Hepatocyte (in vitro differentiated cells): Measurements from ENCODE around the gene HNMT. TPM values are rescaled to one million over a fixed set of nuclear protein-coding genes. Genes with fewer than 3 reads are reported as not detected.

ENCODE experiments used
- DNase-seq: peaks from one replicate; pipeline ENCODE4 v3.0.0-alpha.2; 2016; ENCODE audit warnings: low spot score
- H2AFZ ChIP-seq: fragments of 200-600 bp; sonication (generic); 2 replicates; pipeline ENCODE4 v1.6.0; 2016; ENCODE audit warnings: antibody characterized with exemption, mild to moderate bottlenecking
- H3K27ac ChIP-seq: fragments of 200-600 bp; sonication (generic); 2 replicates; pipeline ENCODE4 v1.5.1; 2016; ENCODE audit warnings: mild to moderate bottlenecking
- H3K27me3 ChIP-seq: fragments of 200-600 bp; sonication (generic); 2 replicates; pipeline ENCODE4 v1.6.1; 2016
- H3K36me3 ChIP-seq: fragments of 200-600 bp; sonication (generic); replicated peaks from 2 replicates; pipeline ENCODE4 v1.5.1; 2016; ENCODE audit warnings: low read depth; ENCODE audit not compliant: insufficient read depth
- H3K4me1 ChIP-seq: fragments of 200-600 bp; sonication (generic); 2 replicates; pipeline ENCODE4 v1.5.1; 2016; ENCODE audit warnings: mild to moderate bottlenecking, moderate library complexity; ENCODE audit not compliant: insufficient read depth
- H3K4me2 ChIP-seq: fragments of 200-600 bp; sonication (generic); 2 replicates; pipeline ENCODE4 v1.6.0; 2016
- H3K4me3 ChIP-seq: fragments of 200-600 bp; sonication (generic); 2 replicates; pipeline ENCODE4 v1.5.1; 2016; ENCODE audit warnings: mild to moderate bottlenecking
- H3K79me2 ChIP-seq: fragments of 200-600 bp; sonication (generic); 2 replicates; pipeline ENCODE4 v1.6.0; 2017; ENCODE audit warnings: mild to moderate bottlenecking
- H3K9me2 ChIP-seq: fragments of 200-600 bp; sonication (generic); replicated peaks from 2 replicates; pipeline ENCODE4 v1.6.0; 2017; ENCODE audit warnings: mild to moderate bottlenecking; ENCODE audit not compliant: insufficient read depth
- H3K9me3 ChIP-seq: fragments of 200-600 bp; sonication (generic); 2 replicates; pipeline ENCODE4 v1.5.1; 2016; ENCODE audit warnings: low read depth, mild to moderate bottlenecking
- H4K20me1 ChIP-seq: fragments of 200-600 bp; sonication (generic); 2 replicates; pipeline ENCODE4 v1.6.0; 2016; ENCODE audit warnings: mild to moderate bottlenecking; ENCODE audit not compliant: insufficient read depth, poor library complexity, severe bottlenecking
- CTCF ChIP-seq: fragments of 200-600 bp; sonication (generic); IDR thresholded peaks from 2 replicates; pipeline ENCODE4 v1.5.1; 2016; ENCODE audit warnings: antibody characterized with exemption, mild to moderate bottlenecking; ENCODE audit not compliant: poor library complexity
- EZH2 ChIP-seq: fragments of 200-600 bp; sonication (generic); IDR thresholded peaks from 2 replicates; pipeline ENCODE4 v1.6.1; 2016; ENCODE audit warnings: antibody characterized with exemption, mild to moderate bottlenecking, borderline replicate concordance
- EZH2phosphoT487 ChIP-seq: fragments of 200-600 bp; sonication (generic); IDR thresholded peaks from one replicate; pipeline ENCODE4 v1.6.1; 2018; ENCODE audit warnings: antibody characterized with exemption, mild to moderate bottlenecking, low read depth, moderate library complexity; ENCODE audit not compliant: unreplicated experiment, severe bottlenecking
- WGBS: methylation state at CpG from one replicate; pipeline ENCODE4 v1.1.6; 2016; ENCODE audit warnings: low lambda C conversion rate; ENCODE audit errors: missing lambda C conversion rate; 5-methylcytosine and 5-hydroxymethylcytosine counted together
- polyA plus RNA-seq: library from polyadenylated mRNA; unstranded; fragments of >200 nt; fragmentation: Nextera tagmentation; extraction: Ambion mirVana; gene quantifications from 2 replicates; pipeline ENCODE4 v1.2.1, GENCODE V29; 2016
- total RNA-seq: library from RNA; depleted of rRNA; stranded (reverse); fragments of >200 nt; gene quantifications from 2 replicates; pipeline ENCODE4 v1.2.3, GENCODE V29; 2014

HNMT gene
- total and polyA plus RNA-seq, 2 experiments from 2014 or later: 23.4 to 26.3 TPM

GRCh38 chr2:138063181-138063580 lies 98.9 kb downstream of the HNMT start:
- H3K9me2 ChIP-seq: no peaks in the 10 kb centered on the region
- no peak overlapping the region for H3K4me2 ChIP-seq
- DNase-seq: no peak
- no peak overlapping the region for H3K27ac ChIP-seq
- peaks cover 5% of the 10 kb centered on the region for H3K4me1 ChIP-seq
- no peaks in the 10 kb centered on the region for H3K9me3 ChIP-seq
- no peaks in the 10 kb centered on the region for H4K20me1 ChIP-seq
- H2AFZ ChIP-seq: no peak overlapping the region
- 92% methylated on average over 2 of the region's 2 CpGs for WGBS
- H3K79me2 ChIP-seq: no peaks in the 10 kb centered on the region
- H3K36me3 ChIP-seq: no peaks in the 10 kb centered on the region
- H3K4me3 ChIP-seq: no peak overlapping the region
- H3K27me3 ChIP-seq: no peaks in the 10 kb centered on the region
- TF ChIP-seq EZH2: no peak
- no peak for TF ChIP-seq EZH2phosphoT487
- TF ChIP-seq CTCF: no peak
